ENCODE data around the gene TRIM47.

Gene TRIM47

GRCh38 chr17:75904749-75905521, 26.6 kb upstream of the TRIM47 start, which contains the start of gene MRPL38:
Gene MRPL38 (minus strand): TSS chr17:75904884. CDS start chr17:75904875, 9 bp downstream.
- TF ChIP-seq CTCF (IDR thresholded peaks at IDR 0.05): peak; percentile 96

DNA sequence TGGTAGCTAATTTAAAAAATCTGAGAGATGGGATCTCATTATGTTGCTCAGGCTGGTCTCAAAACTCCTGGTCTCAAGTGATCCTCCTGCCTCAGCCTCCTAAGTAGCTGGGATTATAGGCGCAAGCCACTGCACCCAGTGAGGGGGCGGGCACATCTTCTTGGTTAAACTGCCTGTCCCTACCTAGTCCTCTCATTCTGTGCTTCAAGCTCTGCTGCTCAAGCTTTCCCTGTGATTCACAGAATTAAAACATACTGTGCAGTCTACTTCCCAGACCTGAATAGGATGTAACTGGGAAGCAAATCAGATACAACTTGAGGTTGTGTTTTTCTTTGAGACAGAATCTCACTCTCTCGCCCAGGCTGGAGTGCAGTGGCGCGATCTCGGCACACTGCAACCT, 24.0 kb upstream of the TRIM47 start:
- TF ChIP-seq CTCF (IDR thresholded peaks at IDR 0.05): no peak

DNA sequence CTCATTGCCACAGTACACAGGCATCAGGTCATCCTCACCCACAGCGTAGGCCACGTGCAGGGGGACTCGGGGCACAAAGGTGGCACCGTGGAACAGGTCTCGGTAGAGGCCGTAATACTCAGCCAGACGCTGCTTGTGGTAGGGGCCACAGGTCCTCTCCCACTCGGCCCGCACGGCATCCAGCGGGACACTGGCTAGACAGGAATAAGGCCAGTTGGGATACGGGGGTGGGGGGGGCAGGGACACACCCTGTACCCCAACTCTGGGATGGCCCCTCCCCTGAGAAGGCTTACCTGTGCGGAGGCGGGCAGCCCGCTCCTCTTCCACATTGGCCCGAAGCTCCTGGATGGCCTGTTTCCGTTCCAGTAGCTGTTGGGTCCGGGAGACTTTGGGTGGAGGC, 23.3 kb upstream of the TRIM47 start:
- TF ChIP-seq CTCF (IDR thresholded peaks at IDR 0.05): no peak

DNA sequence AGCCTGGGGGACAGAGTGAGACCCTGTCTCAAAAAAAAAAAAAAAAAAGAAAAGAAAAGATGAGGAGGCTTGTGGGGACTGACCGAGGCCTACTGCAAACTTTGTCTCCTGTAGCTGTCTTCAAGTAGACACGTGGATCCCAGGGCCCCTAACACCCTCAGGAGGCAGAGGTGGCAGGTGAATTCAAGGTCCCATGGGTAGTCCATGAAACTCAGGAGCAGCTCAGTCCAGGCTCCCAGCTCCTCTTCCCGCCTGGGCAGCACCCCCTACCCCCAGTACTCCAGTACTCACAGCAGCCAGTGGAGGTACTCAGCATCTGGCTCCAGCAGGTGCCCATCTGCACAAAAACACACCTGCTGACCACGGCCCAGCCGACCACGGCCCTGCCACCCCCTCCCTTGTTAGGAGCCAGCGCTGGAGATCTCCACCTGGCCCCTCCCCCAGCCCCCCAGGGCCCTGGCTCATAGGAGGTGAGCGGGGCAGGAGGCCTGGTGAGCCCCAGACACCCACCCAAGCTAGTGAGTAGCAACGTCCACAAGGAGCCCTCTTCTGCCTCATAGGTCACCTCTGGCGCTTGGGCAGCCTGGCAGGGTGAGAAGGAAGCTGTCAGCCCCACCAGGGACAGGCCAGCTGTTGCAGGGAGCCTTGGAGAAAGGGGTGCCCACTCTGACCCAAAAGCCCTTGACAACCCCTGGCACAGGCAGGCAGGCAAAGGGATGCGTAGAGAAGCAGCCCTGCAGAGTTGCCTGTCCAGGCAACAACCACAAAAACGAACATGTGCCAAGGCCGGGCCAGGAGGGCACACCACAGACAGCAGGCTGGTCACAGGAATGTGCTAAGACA, 22.5 kb upstream of the TRIM47 start:
- no peak for TF ChIP-seq CTCF (IDR thresholded peaks at IDR 0.05)

GRCh38 chr17:75899767-75900468, 21.5 kb upstream of the TRIM47 start:
- no peak for TF ChIP-seq CTCF (IDR thresholded peaks at IDR 0.05)

- no peak for TF ChIP-seq CTCF (IDR thresholded peaks at IDR 0.05)
Measured at GRCh38 chr17:75899353-75899752, 21.0 kb upstream of the TRIM47 start.

DNA sequence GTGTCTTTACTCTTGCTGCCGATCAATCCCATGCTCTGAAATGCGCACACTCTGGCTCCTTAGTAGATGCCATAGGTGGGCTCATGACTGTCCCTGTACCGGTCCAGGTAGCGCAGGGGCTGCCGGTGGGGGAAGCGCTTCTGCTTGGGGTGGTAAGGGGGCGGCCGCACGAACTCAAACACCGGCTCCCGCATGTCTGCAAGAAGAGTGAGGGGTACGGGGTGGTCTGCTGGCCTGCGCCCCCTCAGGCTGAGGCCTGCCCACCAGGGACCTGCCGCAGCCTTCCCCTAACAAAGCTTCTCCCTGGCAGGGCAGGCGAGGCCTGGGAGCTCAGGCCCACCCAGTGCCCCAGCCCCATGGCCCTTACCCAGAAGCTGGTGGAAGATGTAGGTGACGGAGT, 20.4 kb upstream of the TRIM47 start:
- no peak for TF ChIP-seq CTCF (IDR thresholded peaks at IDR 0.05)

Measured in LNCAP (cell line).